HepG2 (cell line): ENCODE data around the gene RAB27B.

Source experiments
- ARID4A ChIP-seq: sonication (generic); formaldehyde crosslinking; IDR thresholded peaks from 2 replicates; pipeline ENCODE4 v1.5.0; 2020; ENCODE audit warnings: mild to moderate bottlenecking, missing genetic modification reagents, borderline replicate concordance
- CHD4 ChIP-seq: fragments of 200-600 bp; sonication (generic); IDR thresholded peaks from 2 replicates; pipeline ENCODE4 v1.7.0; 2017; ENCODE audit warnings: mild to moderate bottlenecking, low read length, borderline replicate concordance
- ELF4 ChIP-seq: sonication (generic); formaldehyde crosslinking; IDR thresholded peaks from 2 replicates; pipeline ENCODE4 v1.5.0; 2020; ENCODE audit warnings: missing genetic modification reagents, mild to moderate bottlenecking, moderate library complexity, borderline replicate concordance
- HNF1B ChIP-seq: sonication (generic); formaldehyde crosslinking; IDR thresholded peaks from 2 replicates; pipeline ENCODE4 v1.5.1; 2020; ENCODE audit warnings: mild to moderate bottlenecking, moderate library complexity, missing genetic modification reagents
- PBX3 ChIP-seq: sonication (generic); formaldehyde crosslinking; IDR thresholded peaks from 2 replicates; pipeline ENCODE4 v1.8.1; 2023; ENCODE audit warnings: missing genetic modification reagents, inconsistent platforms, borderline replicate concordance
- POLR2A ChIP-seq, 2 experiments: IDR thresholded peaks; 2 replicates each; pipeline ENCODE4 v1.6.1; 2011; ENCODE audit warnings: low read depth in 2 of 2, low read length in 2 of 2, mild to moderate bottlenecking in 1 of 2, moderate library complexity in 1 of 2; ENCODE audit not compliant: insufficient read depth in 1 of 2
- ZNF260 ChIP-seq: sonication (generic); formaldehyde crosslinking; IDR thresholded peaks from 2 replicates; pipeline ENCODE4 v1.4.0; 2020; ENCODE audit warnings: missing genetic modification reagents, low read depth, mild to moderate bottlenecking, borderline replicate concordance
- TF ChIP-seq, protein P1 (sequence below): fragments of 450-650 bp; IDR thresholded peaks from 2 replicates; pipeline ENCODE4 v1.6.1; 2016

DNA sequence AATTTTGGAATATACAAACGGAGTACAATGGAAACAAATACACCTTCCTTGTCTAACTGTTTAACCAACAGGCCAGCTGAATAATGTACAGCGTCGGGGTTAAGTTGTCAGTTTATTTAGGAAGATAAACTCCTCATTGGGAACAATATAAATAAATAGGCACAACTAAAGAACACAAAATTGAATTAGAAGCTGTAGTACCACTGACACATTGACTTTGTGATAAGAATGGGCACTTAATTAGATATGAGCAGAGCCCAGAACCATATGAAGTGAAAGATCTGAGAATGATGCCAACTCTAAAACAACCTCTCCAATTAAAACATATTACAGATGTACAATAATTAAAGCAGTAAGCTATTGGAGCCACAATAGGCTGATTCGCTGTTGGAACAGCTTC is 86.5 kb downstream of the RAB27B start:
- no peak for TF ChIP-seq CHD4
- TF ChIP-seq, protein P1, sequence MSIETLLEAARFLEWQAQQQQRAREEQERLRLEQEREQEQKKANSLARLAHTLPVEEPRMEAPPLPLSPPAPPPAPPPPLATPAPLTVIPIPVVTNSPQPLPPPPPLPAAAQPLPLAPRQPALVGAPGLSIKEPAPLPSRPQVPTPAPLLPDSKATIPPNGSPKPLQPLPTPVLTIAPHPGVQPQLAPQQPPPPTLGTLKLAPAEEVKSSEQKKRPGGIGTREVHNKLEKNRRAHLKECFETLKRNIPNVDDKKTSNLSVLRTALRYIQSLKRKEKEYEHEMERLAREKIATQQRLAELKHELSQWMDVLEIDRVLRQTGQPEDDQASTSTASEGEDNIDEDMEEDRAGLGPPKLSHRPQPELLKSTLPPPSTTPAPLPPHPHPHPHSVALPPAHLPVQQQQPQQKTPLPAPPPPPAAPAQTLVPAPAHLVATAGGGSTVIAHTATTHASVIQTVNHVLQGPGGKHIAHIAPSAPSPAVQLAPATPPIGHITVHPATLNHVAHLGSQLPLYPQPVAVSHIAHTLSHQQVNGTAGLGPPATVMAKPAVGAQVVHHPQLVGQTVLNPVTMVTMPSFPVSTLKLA: no peak
- no peak for TF ChIP-seq POLR2A (IDR thresholded peaks at IDR 0.05; ENCODE audit: insufficient read depth in 1 of 2, low read depth in 2 of 2, low read length in 2 of 2)
- TF ChIP-seq ARID4A (CRISPR knock-in tag): no peak
- no peak for TF ChIP-seq ZNF260 (CRISPR knock-in tag)
- no peak for TF ChIP-seq HNF1B (CRISPR knock-in tag)
- TF ChIP-seq PBX3 (CRISPR knock-in tag): no peak
- TF ChIP-seq ELF4 (CRISPR knock-in tag): no peak
